ENCODE measurements around the gene VWA2. TPM values are rescaled to one million over a fixed set of nuclear protein-coding genes. Genes with fewer than 3 reads are reported as not detected.
A peak's percentile ranks its signal among the peaks of the same experiment; 100 is the strongest.

The VWA2 gene
- total RNA-seq, 2 experiments from 2014 or later: not detected

GRCh38 chr10:114305521-114305925 is 66.5 kb downstream of the VWA2 start:
- Mint-ChIP-seq H3K27me3 (no peaks in the 10 kb centered on the region), H3K4me3 (no peak overlapping the region), H3K36me3 (ENCODE audit: low read depth) (peaks cover under 1% of the 10 kb centered on the region), H3K27ac (no peak overlapping the region), H3K4me1 (ENCODE audit: low read depth) (peaks cover 12% of the 10 kb centered on the region), H3K9me3 (no peaks in the 10 kb centered on the region)
- ChIA-PET CTCF (no interaction called here), POLR2A (no interaction called here)
- TF ChIP-seq CTCF (IDR thresholded peaks at IDR 0.05): no peak
- Histone ChIP-seq H3K27ac (ENCODE audit: low read depth in 1 of 2, low read length in 2 of 2) (no peak overlapping the region), H3K27me3 (ENCODE audit: control insufficient read depth in 1 of 2, insufficient read depth in 2 of 2, low read length in 2 of 2) (no peaks in the 10 kb centered on the region), H3K4me1 (ENCODE audit: insufficient read depth, low read length) (peaks cover 13% of the 10 kb centered on the region), H3K9me3 (ENCODE audit: control insufficient read depth in 1 of 2, insufficient read depth in 1 of 2, low read length in 2 of 2) (no peaks in the 10 kb centered on the region), H3K4me3 (ENCODE audit: low read length) (no peak overlapping the region), H3K36me3 (ENCODE audit: insufficient read depth, low read length) (no peaks in the 10 kb centered on the region)
- ATAC-seq (ENCODE audit: poor library complexity) (no peak), DNase-seq (peak in 1 of 14 experiments; percentile 24)
- intact Hi-C loops (cut with DNase I, micrococcal nuclease): loop anchor here in 1 of 2 experiments (2.0 to 10.0 kb wide), 3 partner anchors 167 to 579 kb away; no protein-coding TSS in a partner anchor

- H3K4me1 ChIP-seq (ENCODE audit: insufficient read depth, low read length): peaks cover 13% of the 10 kb centered on the region
- H3K27ac ChIP-seq (ENCODE audit: low read depth in 1 of 2, low read length in 2 of 2): no peak overlapping the region
- Mint-ChIP-seq H3K27ac (no peak overlapping the region), H3K4me3 (peak overlapping the region; percentile 34), H3K36me3 (ENCODE audit: low read depth) (no peaks in the 10 kb centered on the region), H3K9me3 (no peaks in the 10 kb centered on the region), H3K4me1 (ENCODE audit: low read depth) (peaks cover 12% of the 10 kb centered on the region), H3K27me3 (no peaks in the 10 kb centered on the region)
- no peak overlapping the region for H3K4me3 ChIP-seq (ENCODE audit: low read length)
- no peaks in the 10 kb centered on the region for H3K27me3 ChIP-seq (ENCODE audit: control insufficient read depth in 1 of 2, insufficient read depth in 2 of 2, low read length in 2 of 2)
- H3K36me3 ChIP-seq (ENCODE audit: insufficient read depth, low read length): no peaks in the 10 kb centered on the region
- DNase-seq: no peak
- ATAC-seq (ENCODE audit: poor library complexity): no peak
- ChIA-PET CTCF (no interaction called here), POLR2A (interaction anchor here (0.6 kb wide), 1 partner anchor 475 kb away, joined by 3 read pairs; no protein-coding TSS in a partner anchor)
- TF ChIP-seq CTCF (IDR thresholded peaks at IDR 0.05): no peak
- no peaks in the 10 kb centered on the region for H3K9me3 ChIP-seq (ENCODE audit: control insufficient read depth in 1 of 2, insufficient read depth in 1 of 2, low read length in 2 of 2)
- intact Hi-C loops (cut with DNase I, micrococcal nuclease): loop anchor here in 1 of 2 experiments (5.0 to 10.0 kb wide), 2 partner anchors 166 to 578 kb away; no protein-coding TSS in a partner anchor
Observed at GRCh38 chr10:114306116-114306973, 67.3 kb downstream of the VWA2 start.

- POLR2A ChIA-PET: no interaction called here
- Histone ChIP-seq H3K4me1 (ENCODE audit: insufficient read depth, low read length) (peaks cover 13% of the 10 kb centered on the region), H3K9me3 (ENCODE audit: control insufficient read depth in 1 of 2, insufficient read depth in 1 of 2, low read length in 2 of 2) (no peaks in the 10 kb centered on the region), H3K27ac (ENCODE audit: low read depth in 1 of 2, low read length in 2 of 2) (no peak overlapping the region), H3K36me3 (ENCODE audit: insufficient read depth, low read length) (no peaks in the 10 kb centered on the region), H3K27me3 (ENCODE audit: control insufficient read depth in 1 of 2, insufficient read depth in 2 of 2, low read length in 2 of 2) (no peaks in the 10 kb centered on the region), H3K4me3 (ENCODE audit: low read length) (no peak overlapping the region)
- Mint-ChIP-seq H3K27me3 (no peaks in the 10 kb centered on the region), H3K27ac (no peak overlapping the region), H3K9me3 (no peaks in the 10 kb centered on the region), H3K4me3 (peak overlapping the region; percentile 39), H3K36me3 (ENCODE audit: low read depth) (no peaks in the 10 kb centered on the region), H3K4me1 (ENCODE audit: low read depth) (peaks cover 12% of the 10 kb centered on the region)
- no peak for ATAC-seq (ENCODE audit: poor library complexity)
- CTCF ChIA-PET: no interaction called here
- intact Hi-C loops (cut with DNase I, micrococcal nuclease): loop anchor here in 1 of 2 experiments (5.0 to 10.0 kb wide), 2 partner anchors 165 to 577 kb away; no protein-coding TSS in a partner anchor
- DNase-seq: no peak
- no peak for TF ChIP-seq CTCF (IDR thresholded peaks at IDR 0.05)
Observed at GRCh38 chr10:114307731-114308130, 68.7 kb downstream of the VWA2 start.

Measured in CD4-positive, alpha-beta T cell (primary cell).